Upper lobe of right lung (tissue), 1 donor: ENCODE results near the gene KLHL28. TPM values are rescaled to one million over a fixed set of nuclear protein-coding genes. Genes with fewer than 3 reads are reported as not detected.
A peak's percentile ranks its signal among the peaks of the same experiment; 100 is the strongest.

ENCODE experiments used
- ATAC-seq: fragments of 200-7000 bp; cut with Tn5 transposase; one replicate; pipeline ENCODE4 v1.9.1; 2020; ENCODE audit warnings: mild to moderate bottlenecking, moderate library complexity
- DNase-seq: peaks from one replicate; pipeline ENCODE4 v3.0.0-alpha.2; 2020
- H3K27ac ChIP-seq: fragments of 200-600 bp; one replicate; pipeline ENCODE4 v1.8.0; 2022
- H3K27me3 ChIP-seq: fragments of 200-600 bp; one replicate; pipeline ENCODE4 v1.8.0; 2022; ENCODE audit warnings: mild to moderate bottlenecking
- H3K36me3 ChIP-seq: fragments of 200-600 bp; one replicate; pipeline ENCODE4 v1.8.0; 2022
- H3K4me1 ChIP-seq: fragments of 200-600 bp; one replicate; pipeline ENCODE4 v1.8.0; 2022
- H3K4me3 ChIP-seq: fragments of 200-600 bp; one replicate; pipeline ENCODE4 v1.8.0; 2022; ENCODE audit warnings: mild to moderate bottlenecking
- H3K9me3 ChIP-seq: fragments of 200-600 bp; one replicate; pipeline ENCODE4 v1.8.0; 2022
- intact Hi-C: fragments of 100-400 bp; cut with DNase I; formaldehyde crosslinking; loops from one replicate; pipeline ENCODE4 v1.11.0; 2022
- long read RNA-seq: library from polyadenylated mRNA; unstranded; transcript quantifications from one replicate; pipeline ENCODE4 v2.0.0, GENCODE V29; 2021
- total RNA-seq: library from RNA; stranded (reverse); fragmentation: NEBNext Ultra II Directional; extraction: Animal tissue kit (Norgen Biotek cat#: 25700); gene quantifications from one replicate; pipeline ENCODE4 v1.2.1, GENCODE V29; 2021
- TF ChIP-seq, protein P1 (sequence below): fragments of 200-600 bp; IDR thresholded peaks from one replicate; pipeline ENCODE4 v1.8.0; 2022; ENCODE audit warnings: antibody characterized with exemption
- donor health status: DM: no; HTN: yes; CAD: no; lungs with severe emphysema.

KLHL28 gene, protein sequence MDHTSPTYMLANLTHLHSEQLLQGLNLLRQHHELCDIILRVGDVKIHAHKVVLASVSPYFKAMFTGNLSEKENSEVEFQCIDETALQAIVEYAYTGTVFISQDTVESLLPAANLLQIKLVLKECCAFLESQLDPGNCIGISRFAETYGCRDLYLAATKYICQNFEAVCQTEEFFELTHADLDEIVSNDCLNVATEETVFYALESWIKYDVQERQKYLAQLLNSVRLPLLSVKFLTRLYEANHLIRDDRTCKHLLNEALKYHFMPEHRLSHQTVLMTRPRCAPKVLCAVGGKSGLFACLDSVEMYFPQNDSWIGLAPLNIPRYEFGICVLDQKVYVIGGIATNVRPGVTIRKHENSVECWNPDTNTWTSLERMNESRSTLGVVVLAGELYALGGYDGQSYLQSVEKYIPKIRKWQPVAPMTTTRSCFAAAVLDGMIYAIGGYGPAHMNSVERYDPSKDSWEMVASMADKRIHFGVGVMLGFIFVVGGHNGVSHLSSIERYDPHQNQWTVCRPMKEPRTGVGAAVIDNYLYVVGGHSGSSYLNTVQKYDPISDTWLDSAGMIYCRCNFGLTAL
- total RNA-seq = 12.4 TPM
- long read RNA-seq, full-length matches to known transcripts = 5 of 12 reads
- long read RNA-seq, partial matches to known transcripts = 4 of 12 reads
- long read RNA-seq, other reads (novel, unspliced or antisense) = 3 of 12 reads

DNA sequence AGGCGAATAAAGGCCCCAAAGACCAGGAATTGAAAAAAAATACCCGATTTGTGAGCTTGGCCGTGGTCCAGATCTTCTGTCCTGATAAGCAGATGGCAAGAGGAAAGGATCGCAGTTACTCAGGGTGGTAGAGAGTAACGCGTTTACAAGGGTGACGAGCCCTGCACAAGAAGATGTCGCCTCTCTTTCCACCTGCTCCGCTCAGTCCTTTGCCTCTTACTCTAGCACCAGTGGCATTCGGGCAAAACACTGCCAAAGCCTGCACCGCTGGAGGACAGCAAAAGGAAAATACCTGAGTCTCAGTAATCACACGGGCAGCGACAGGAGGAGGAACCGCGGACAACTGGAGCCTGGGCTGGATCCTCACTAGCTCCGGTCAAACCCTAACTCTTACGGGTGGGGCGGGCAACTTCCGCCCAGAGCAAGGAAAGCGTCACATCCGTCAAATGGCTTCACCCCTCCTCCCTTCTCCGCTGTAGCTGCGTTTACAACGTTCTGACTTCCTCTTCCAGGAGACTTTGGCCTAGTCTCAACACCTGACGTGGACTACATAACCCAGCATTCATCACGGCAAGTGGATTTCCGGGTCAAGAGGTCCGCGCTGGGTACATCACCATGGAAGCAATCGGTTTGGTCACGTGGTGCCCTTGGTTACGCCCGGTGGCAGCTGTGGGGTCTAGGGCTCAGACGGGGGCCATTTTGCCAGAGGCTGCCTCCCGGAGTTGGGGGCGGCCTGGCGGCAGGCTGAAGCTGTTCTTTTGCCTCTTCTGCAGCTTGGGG lies at the start of gene KLHL28, which contains the start of gene TOGARAM1:
KLHL28 (minus strand) TSS at position 394 of the 780 bp plus-strand sequence. CDS start 16,019 bp downstream, outside the sequence.
TOGARAM1 (plus strand) TSS at position 637 of the 780 bp plus-strand sequence. CDS start 232 bp downstream, outside the sequence.
- H3K27me3 ChIP-seq = no peaks in the 10 kb centered on the region
- H3K27ac ChIP-seq = peak within 1 kb of the TSS; percentile 95
- peak within 1 kb of the TSS; percentile 79 for H3K4me3 ChIP-seq
- H3K36me3 ChIP-seq = no peaks in the 10 kb centered on the region
- no peaks in the 10 kb centered on the region for H3K9me3 ChIP-seq
- peak; percentile 96 for DNase-seq
- intact Hi-C loops = no loop called here
- ATAC-seq = peak; percentile 98
- TF ChIP-seq, protein P1, sequence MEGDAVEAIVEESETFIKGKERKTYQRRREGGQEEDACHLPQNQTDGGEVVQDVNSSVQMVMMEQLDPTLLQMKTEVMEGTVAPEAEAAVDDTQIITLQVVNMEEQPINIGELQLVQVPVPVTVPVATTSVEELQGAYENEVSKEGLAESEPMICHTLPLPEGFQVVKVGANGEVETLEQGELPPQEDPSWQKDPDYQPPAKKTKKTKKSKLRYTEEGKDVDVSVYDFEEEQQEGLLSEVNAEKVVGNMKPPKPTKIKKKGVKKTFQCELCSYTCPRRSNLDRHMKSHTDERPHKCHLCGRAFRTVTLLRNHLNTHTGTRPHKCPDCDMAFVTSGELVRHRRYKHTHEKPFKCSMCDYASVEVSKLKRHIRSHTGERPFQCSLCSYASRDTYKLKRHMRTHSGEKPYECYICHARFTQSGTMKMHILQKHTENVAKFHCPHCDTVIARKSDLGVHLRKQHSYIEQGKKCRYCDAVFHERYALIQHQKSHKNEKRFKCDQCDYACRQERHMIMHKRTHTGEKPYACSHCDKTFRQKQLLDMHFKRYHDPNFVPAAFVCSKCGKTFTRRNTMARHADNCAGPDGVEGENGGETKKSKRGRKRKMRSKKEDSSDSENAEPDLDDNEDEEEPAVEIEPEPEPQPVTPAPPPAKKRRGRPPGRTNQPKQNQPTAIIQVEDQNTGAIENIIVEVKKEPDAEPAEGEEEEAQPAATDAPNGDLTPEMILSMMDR = no peak
- peaks cover 50% of the 10 kb centered on the region for H3K4me1 ChIP-seq

DNA sequence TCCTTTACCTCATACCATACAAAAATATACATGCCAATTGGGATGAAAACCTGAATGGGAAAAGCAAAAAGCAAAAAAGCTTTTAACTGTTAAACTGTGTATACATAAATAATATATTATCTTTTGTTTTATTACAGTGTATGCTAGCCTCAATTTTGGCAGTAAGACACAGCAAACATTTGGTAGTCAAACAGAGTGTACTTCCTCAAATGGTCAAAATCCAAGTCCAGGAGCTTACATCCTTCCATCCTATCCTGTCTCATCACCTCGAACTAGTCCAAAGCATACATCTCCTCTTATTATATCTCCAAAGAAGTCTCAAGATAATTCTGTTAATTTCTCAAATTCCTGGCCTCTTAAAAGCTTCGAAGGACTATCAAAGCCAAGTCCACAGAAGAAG lies 42.2 kb upstream of the KLHL28 start:
- ATAC-seq (no peak), DNase-seq (no peak)
- Histone ChIP-seq H3K4me3 (no peak overlapping the region), H3K9me3 (no peaks in the 10 kb centered on the region), H3K27me3 (no peaks in the 10 kb centered on the region), H3K36me3 (peaks cover 38% of the 10 kb centered on the region), H3K4me1 (no peaks in the 10 kb centered on the region), H3K27ac (no peak overlapping the region)
- TF ChIP-seq, protein P1 = no peak
- intact Hi-C loops = no loop called here

DNA sequence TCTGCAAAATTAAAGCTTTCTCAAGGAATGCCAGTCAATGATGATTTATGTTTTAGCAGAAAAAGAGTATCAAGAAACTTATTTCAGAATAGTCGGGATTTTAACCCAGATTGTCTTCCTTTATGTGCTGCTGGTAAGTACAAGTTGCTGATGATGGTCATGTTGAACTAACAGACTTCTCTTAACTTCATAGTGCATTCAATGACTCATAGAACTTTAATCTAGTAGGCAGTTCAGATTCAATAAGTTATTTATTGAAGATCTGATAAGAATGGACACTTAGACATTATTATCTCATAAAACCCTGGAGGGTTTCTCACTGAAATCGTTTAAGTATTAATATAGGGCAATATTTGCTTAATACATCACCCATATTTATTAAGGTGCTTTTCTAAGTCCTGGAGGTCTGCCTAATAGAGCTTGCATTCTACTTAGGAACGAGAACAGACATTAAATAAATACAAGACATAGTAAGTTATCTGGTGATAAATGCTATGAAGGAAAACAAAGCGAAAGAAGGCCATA lies 34.1 kb upstream of the KLHL28 start:
- Histone ChIP-seq H3K27me3 (no peaks in the 10 kb centered on the region), H3K36me3 (peaks cover 16% of the 10 kb centered on the region), H3K27ac (no peak overlapping the region), H3K4me1 (no peaks in the 10 kb centered on the region), H3K4me3 (no peak overlapping the region), H3K9me3 (no peaks in the 10 kb centered on the region)
- no peak for ATAC-seq
- DNase-seq = no peak
- TF ChIP-seq, protein P1 = no peak
- intact Hi-C loops = no loop called here

DNA sequence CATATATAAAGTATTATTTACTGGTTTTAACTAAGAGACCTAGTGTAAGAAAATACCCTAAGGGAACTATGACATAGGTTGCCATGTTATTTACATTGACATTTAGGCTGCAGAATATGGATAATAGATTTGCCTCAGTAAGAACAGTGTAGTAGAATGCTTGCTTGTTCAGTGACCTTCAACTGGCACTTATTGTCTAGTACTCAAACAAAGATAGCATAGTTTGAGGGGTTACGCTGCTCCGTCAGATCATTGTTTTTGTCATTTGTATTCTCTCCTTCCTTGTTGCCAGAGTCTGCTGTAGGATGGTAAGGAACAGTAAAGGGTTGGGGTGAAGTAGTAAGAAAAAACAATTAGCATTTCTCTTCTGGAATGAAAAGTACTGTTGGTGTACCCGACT lies 33.4 kb upstream of the KLHL28 start:
- Histone ChIP-seq H3K27ac (no peak overlapping the region), H3K36me3 (peaks cover 11% of the 10 kb centered on the region), H3K4me3 (no peak overlapping the region), H3K4me1 (no peaks in the 10 kb centered on the region), H3K27me3 (no peaks in the 10 kb centered on the region), H3K9me3 (no peaks in the 10 kb centered on the region)
- DNase-seq = no peak
- ATAC-seq = no peak
- intact Hi-C loops = no loop called here
- TF ChIP-seq, protein P1 = no peak

DNA sequence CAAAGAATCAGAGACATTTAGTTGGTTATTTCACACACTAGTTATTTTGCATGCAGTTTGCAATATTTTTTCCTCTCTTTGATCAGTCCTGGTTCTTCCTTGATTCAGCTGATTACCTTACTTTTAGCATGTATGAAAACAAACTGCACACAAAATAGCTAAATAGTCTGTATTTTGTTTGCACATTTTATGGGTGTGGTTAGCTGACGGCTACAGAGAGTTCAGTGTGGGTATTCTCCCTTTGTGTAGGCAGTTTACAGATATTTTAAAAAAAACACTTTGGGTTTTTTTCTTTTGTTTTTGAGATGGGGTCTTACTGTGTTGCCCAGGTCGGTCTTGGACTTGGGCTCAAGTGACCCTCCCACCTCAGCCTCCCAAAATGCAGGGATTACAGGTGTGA lies 28.8 kb upstream of the KLHL28 start:
- H3K36me3 ChIP-seq = no peaks in the 10 kb centered on the region
- H3K4me3 ChIP-seq = no peak overlapping the region
- TF ChIP-seq, protein P1 = no peak
- intact Hi-C loops = no loop called here
- no peaks in the 10 kb centered on the region for H3K9me3 ChIP-seq
- H3K4me1 ChIP-seq = peaks cover 7% of the 10 kb centered on the region
- H3K27ac ChIP-seq = no peak overlapping the region
- no peaks in the 10 kb centered on the region for H3K27me3 ChIP-seq
- no peak for ATAC-seq
- no peak for DNase-seq
